ENCODE data around the gene TNFRSF25.
"Not testable (repeated sequence)": the region's sequence is repeated elsewhere in the genome, so short reads cannot be mapped to it uniquely, and the experiment has no call there.

- TF ChIP-seq CTCF (conservative IDR thresholded peaks at IDR 0.05); ZFX (IDR thresholded peaks at IDR 0.05): not testable (repeated sequence)
Observed at GRCh38 chr1:6436277-6436676, 29.7 kb downstream of the TNFRSF25 start.

Data from C4-2B (cell line).